MM.1S (cell line): Measurements from ENCODE around the gene LRRC26.

Source experiments
- DNase-seq: peaks from one replicate; pipeline ENCODE4 v3.0.0-alpha.2; 2015
- H2AFZ ChIP-seq: fragments of 300-600 bp; sonication (generic); 2 replicates; pipeline ENCODE4 v1.6.0; 2016; ENCODE audit warnings: antibody characterized with exemption, low read length
- H3F3A ChIP-seq: fragments of 300-600 bp; sonication (generic); 2 replicates; pipeline ENCODE4 v1.6.1; 2016; ENCODE audit warnings: mild to moderate bottlenecking, antibody characterized with exemption, low read length, moderate library complexity, mixed read lengths; ENCODE audit not compliant: insufficient read depth
- H3K27ac ChIP-seq: fragments of 300-600 bp; sonication (generic); 2 replicates; pipeline ENCODE4 v1.5.1; 2016; ENCODE audit warnings: mild to moderate bottlenecking, low read length
- H3K27me3 ChIP-seq: fragments of 300-600 bp; sonication (generic); replicated peaks from 2 replicates; pipeline ENCODE4 v1.6.0; 2016; ENCODE audit warnings: low read length; ENCODE audit not compliant: insufficient read depth
- H3K36me3 ChIP-seq: fragments of 300-600 bp; sonication (generic); replicated peaks from 2 replicates; pipeline ENCODE4 v1.6.1; 2016; ENCODE audit warnings: mild to moderate bottlenecking, low read length, mixed read lengths; ENCODE audit not compliant: insufficient read depth
- H3K4me1 ChIP-seq: fragments of 300-600 bp; sonication (generic); 2 replicates; pipeline ENCODE4 v1.6.1; 2016; ENCODE audit warnings: low read length, mixed read lengths
- H3K4me2 ChIP-seq: fragments of 300-600 bp; sonication (generic); 2 replicates; pipeline ENCODE4 v1.6.0; 2016; ENCODE audit warnings: low read depth, low read length
- H3K4me3 ChIP-seq: fragments of 300-600 bp; sonication (generic); 2 replicates; pipeline ENCODE4 v1.5.1; 2016; ENCODE audit warnings: low read length, mixed read lengths
- H3K79me2 ChIP-seq: fragments of 300-600 bp; sonication (generic); 2 replicates; pipeline ENCODE4 v1.6.1; 2016; ENCODE audit warnings: mixed run types, low read length, mixed read lengths
- H3K9ac ChIP-seq: fragments of 300-600 bp; sonication (generic); 2 replicates; pipeline ENCODE4 v1.6.1; 2016; ENCODE audit warnings: low read length, mixed read lengths
- H3K9me2 ChIP-seq: fragments of 300-600 bp; sonication (generic); replicated peaks from 2 replicates; pipeline ENCODE4 v1.6.1; 2016; ENCODE audit warnings: mild to moderate bottlenecking, low read length, mixed read lengths; ENCODE audit not compliant: insufficient read depth
- H3K9me3 ChIP-seq: fragments of 300-600 bp; sonication (generic); replicated peaks from 2 replicates; pipeline ENCODE4 v1.6.1; 2016; ENCODE audit warnings: mild to moderate bottlenecking, low read length, mixed read lengths; ENCODE audit not compliant: insufficient read depth
- H4K20me1 ChIP-seq: fragments of 300-600 bp; sonication (generic); 2 replicates; pipeline ENCODE4 v1.6.1; 2016; ENCODE audit warnings: mild to moderate bottlenecking, low read length, moderate library complexity, mixed read lengths; ENCODE audit not compliant: insufficient read depth
- EZH2 ChIP-seq: fragments of 300-600 bp; sonication (generic); optimal IDR thresholded peaks from 2 replicates; pipeline ENCODE3; 2017; ENCODE audit warnings: low read depth, mild to moderate bottlenecking, antibody characterized with exemption, low read length, mixed read lengths
- EZH2phosphoT487 ChIP-seq: fragments of 300-600 bp; sonication (generic); IDR thresholded peaks from 2 replicates; pipeline ENCODE4 v1.6.1; 2018; ENCODE audit warnings: antibody characterized with exemption, low read length
- TF ChIP-seq, protein P1 (sequence below): fragments of 300-600 bp; sonication (generic); IDR thresholded peaks from 2 replicates; pipeline ENCODE4 v1.5.1; 2016; ENCODE audit warnings: antibody characterized with exemption, low read length, mixed read lengths

LRRC26 gene

GRCh38 chr9:137167747-137168572, 1.9 kb downstream of the LRRC26 start:
- no peak for DNase-seq
- no peaks in the 10 kb centered on the region for H3K4me1 ChIP-seq
- TF ChIP-seq EZH2phosphoT487 (no peak), EZH2 (no peak)
- TF ChIP-seq, protein P1, sequence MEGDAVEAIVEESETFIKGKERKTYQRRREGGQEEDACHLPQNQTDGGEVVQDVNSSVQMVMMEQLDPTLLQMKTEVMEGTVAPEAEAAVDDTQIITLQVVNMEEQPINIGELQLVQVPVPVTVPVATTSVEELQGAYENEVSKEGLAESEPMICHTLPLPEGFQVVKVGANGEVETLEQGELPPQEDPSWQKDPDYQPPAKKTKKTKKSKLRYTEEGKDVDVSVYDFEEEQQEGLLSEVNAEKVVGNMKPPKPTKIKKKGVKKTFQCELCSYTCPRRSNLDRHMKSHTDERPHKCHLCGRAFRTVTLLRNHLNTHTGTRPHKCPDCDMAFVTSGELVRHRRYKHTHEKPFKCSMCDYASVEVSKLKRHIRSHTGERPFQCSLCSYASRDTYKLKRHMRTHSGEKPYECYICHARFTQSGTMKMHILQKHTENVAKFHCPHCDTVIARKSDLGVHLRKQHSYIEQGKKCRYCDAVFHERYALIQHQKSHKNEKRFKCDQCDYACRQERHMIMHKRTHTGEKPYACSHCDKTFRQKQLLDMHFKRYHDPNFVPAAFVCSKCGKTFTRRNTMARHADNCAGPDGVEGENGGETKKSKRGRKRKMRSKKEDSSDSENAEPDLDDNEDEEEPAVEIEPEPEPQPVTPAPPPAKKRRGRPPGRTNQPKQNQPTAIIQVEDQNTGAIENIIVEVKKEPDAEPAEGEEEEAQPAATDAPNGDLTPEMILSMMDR, result no peak
- H4K20me1 ChIP-seq, result no peaks in the 10 kb centered on the region
- no peaks in the 10 kb centered on the region for H3K36me3 ChIP-seq
- no peak overlapping the region for H3K4me2 ChIP-seq
- H3K27me3 ChIP-seq, result peaks cover 88% of the 10 kb centered on the region
- H3F3A ChIP-seq, result no peaks in the 10 kb centered on the region
- no peaks in the 10 kb centered on the region for H3K9me2 ChIP-seq
- H3K27ac ChIP-seq, result no peak overlapping the region
- H3K9me3 ChIP-seq, result no peaks in the 10 kb centered on the region
- no peaks in the 10 kb centered on the region for H3K79me2 ChIP-seq
- no peak overlapping the region for H2AFZ ChIP-seq
- H3K9ac ChIP-seq, result no peak overlapping the region
- no peak overlapping the region for H3K4me3 ChIP-seq

DNA sequence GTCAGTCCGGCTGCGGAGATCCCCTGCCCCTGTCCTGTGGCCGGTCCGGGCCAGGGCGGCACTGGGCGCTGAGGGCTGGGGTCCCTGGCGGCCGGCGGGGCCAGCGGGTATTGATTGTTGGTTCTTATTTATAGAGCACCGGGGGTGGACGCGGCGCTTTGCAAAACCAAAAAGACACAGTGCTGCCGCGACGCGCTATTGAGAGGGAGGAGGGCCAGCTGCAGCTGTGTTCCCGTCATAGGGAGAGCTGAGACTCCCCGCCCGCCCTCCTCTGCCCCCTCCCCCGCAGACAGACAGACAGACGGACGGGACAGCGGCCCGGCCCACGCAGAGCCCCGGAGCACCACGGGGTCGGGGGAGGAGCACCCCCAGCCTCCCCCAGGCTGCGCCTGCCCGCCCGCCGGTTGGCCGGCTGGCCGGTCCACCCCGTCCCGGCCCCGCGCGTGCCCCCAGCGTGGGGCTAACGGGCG, 2.5 kb downstream of the LRRC26 start:
- no peak overlapping the region for H3K4me3 ChIP-seq
- TF ChIP-seq EZH2phosphoT487, result no peak
- no peak for TF ChIP-seq EZH2
- DNase-seq, result no peak
- no peaks in the 10 kb centered on the region for H4K20me1 ChIP-seq
- no peaks in the 10 kb centered on the region for H3K79me2 ChIP-seq
- peaks cover 86% of the 10 kb centered on the region for H3K27me3 ChIP-seq
- H3K4me2 ChIP-seq, result no peak overlapping the region
- no peaks in the 10 kb centered on the region for H3K9me2 ChIP-seq
- no peaks in the 10 kb centered on the region for H3K9me3 ChIP-seq
- no peaks in the 10 kb centered on the region for H3K4me1 ChIP-seq
- H3K9ac ChIP-seq, result no peak overlapping the region
- no peaks in the 10 kb centered on the region for H3K36me3 ChIP-seq
- H3K27ac ChIP-seq, result no peak overlapping the region
- no peak overlapping the region for H2AFZ ChIP-seq
- H3F3A ChIP-seq, result no peaks in the 10 kb centered on the region

DNA sequence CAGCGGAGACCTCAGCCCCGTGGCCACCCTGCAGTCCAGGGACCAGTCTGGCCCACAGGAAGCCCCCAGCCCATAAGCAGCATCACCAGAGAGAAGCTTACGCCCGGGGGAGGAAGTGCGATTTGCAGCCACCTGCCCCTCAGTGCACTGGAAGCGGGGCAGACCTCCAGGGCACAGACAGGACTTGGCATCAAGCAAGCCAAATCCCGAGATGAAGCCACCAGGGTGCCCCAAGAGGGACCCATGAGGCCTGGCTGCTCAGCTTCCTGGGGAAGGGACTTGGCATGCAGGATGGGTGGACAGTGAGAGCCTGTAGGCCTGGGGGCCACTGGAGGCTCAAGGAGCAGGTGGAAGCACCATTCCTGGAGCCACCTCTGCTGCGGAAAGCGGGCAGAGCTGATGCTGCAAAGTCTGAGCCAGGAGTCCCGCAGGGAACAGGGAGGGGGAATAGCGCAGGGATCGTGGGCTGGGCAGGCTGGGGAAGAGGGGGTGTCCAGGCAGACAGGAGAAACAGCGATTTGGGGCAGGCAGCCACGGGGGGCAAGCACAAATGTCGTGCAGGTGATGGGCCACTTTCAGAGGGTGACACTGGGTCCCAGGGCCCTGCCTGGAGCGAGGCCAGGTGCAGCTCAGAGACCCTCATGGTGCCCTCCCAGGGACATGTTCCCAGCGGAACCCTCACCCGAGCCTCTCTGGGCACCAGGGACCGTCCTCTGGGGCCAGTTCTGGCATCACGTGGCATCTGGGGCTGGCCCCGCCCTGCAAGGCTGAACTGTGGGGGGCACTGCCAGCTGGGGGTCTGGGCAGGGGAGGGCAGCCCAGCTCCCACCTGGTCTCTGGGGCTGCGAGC, 3.2 kb downstream of the LRRC26 start:
- Histone ChIP-seq H3K9ac (no peak overlapping the region), H3K36me3 (no peaks in the 10 kb centered on the region), H3K27me3 (peaks cover 80% of the 10 kb centered on the region), H3K4me2 (no peak overlapping the region), H3K79me2 (no peaks in the 10 kb centered on the region), H3K9me3 (no peaks in the 10 kb centered on the region), H3K9me2 (no peaks in the 10 kb centered on the region), H3F3A (no peaks in the 10 kb centered on the region), H3K4me1 (no peaks in the 10 kb centered on the region), H3K4me3 (no peak overlapping the region), H3K27ac (no peak overlapping the region), H2AFZ (no peak overlapping the region), H4K20me1 (no peaks in the 10 kb centered on the region)
- no peak for DNase-seq
- TF ChIP-seq, protein P1, result no peak
- TF ChIP-seq EZH2phosphoT487 (no peak), EZH2 (no peak)
